ENCODE results near the gene CD3D.
A peak's percentile ranks its signal among the peaks of the same experiment; 100 is the strongest.

The CD3D gene

GRCh38 chr11:118358071-118358470, 15.6 kb upstream of the CD3D start:
- TF ChIP-seq JUND (IDR thresholded peaks at IDR 0.05; ENCODE audit: low read depth) = no peak
- DNase-seq (ENCODE audit: low read depth in 1 of 2, low spot score in 1 of 2) = no peak
- in situ Hi-C loops (cut with HindIII; ENCODE audit: low pct_unique_long_range_greater_than_20kb, low sequenced_read_pairs) = no loop called here

GRCh38 chr11:118353084-118353710, 10.7 kb upstream of the CD3D start:
- DNase-seq (ENCODE audit: low read depth in 1 of 2, low spot score in 1 of 2) = peak in 1 of 2 experiments; percentile 41
- no peak for TF ChIP-seq JUND (IDR thresholded peaks at IDR 0.05; ENCODE audit: low read depth)

GRCh38 chr11:118349475-118349874, 7.0 kb upstream of the CD3D start:
- no peak for DNase-seq (ENCODE audit: low read depth in 1 of 2, low spot score in 1 of 2)
- in situ Hi-C loops (cut with HindIII; ENCODE audit: low pct_unique_long_range_greater_than_20kb, low sequenced_read_pairs) = no loop called here
- TF ChIP-seq JUND (IDR thresholded peaks at IDR 0.05; ENCODE audit: low read depth) = no peak

More at GRCh38 chr11:118353084-118353710, 10.7 kb upstream of the CD3D start:
- in situ Hi-C loops (cut with HindIII; ENCODE audit: low pct_unique_long_range_greater_than_20kb, low sequenced_read_pairs) = no loop called here

- in situ Hi-C loops (cut with HindIII; ENCODE audit: low pct_unique_long_range_greater_than_20kb, low sequenced_read_pairs) = no loop called here
- DNase-seq (ENCODE audit: low read depth in 1 of 2, low spot score in 1 of 2) = no peak
Observed at GRCh38 chr11:118343981-118344515, 1.5 kb upstream of the CD3D start, which contains the start of gene CD3G. CD3G (plus strand) TSS chr11:118344344; CDS start chr11:118344424, 80 bp downstream.

GRCh38 chr11:118343248-118343647, 743 bp upstream of the CD3D start:
- no peak for DNase-seq (ENCODE audit: low read depth in 1 of 2, low spot score in 1 of 2)
- TF ChIP-seq JUND (IDR thresholded peaks at IDR 0.05; ENCODE audit: low read depth) = no peak
- in situ Hi-C loops (cut with HindIII; ENCODE audit: low pct_unique_long_range_greater_than_20kb, low sequenced_read_pairs) = no loop called here

More at GRCh38 chr11:118343981-118344515, 1.5 kb upstream of the CD3D start, which contains the start of gene CD3G:
- TF ChIP-seq JUND (IDR thresholded peaks at IDR 0.05; ENCODE audit: low read depth) = no peak

- DNase-seq (ENCODE audit: low read depth in 1 of 2, low spot score in 1 of 2) = peak; percentile 33 to 37
- in situ Hi-C loops (cut with HindIII; ENCODE audit: low pct_unique_long_range_greater_than_20kb, low sequenced_read_pairs) = no loop called here
- no peak for TF ChIP-seq JUND (IDR thresholded peaks at IDR 0.05; ENCODE audit: low read depth)
Observed at GRCh38 chr11:118341815-118342489, 553 bp downstream of the CD3D start.

- DNase-seq (ENCODE audit: low read depth in 1 of 2, low spot score in 1 of 2) = no peak
- in situ Hi-C loops (cut with HindIII; ENCODE audit: low pct_unique_long_range_greater_than_20kb, low sequenced_read_pairs) = no loop called here
- TF ChIP-seq JUND (IDR thresholded peaks at IDR 0.05; ENCODE audit: low read depth) = no peak
Observed at GRCh38 chr11:118341261-118341660, 1.2 kb downstream of the CD3D start.

GRCh38 chr11:118340449-118340848, 2.1 kb downstream of the CD3D start:
- in situ Hi-C loops (cut with HindIII; ENCODE audit: low pct_unique_long_range_greater_than_20kb, low sequenced_read_pairs) = no loop called here
- no peak for DNase-seq (ENCODE audit: low read depth in 1 of 2, low spot score in 1 of 2)
- no peak for TF ChIP-seq JUND (IDR thresholded peaks at IDR 0.05; ENCODE audit: low read depth)

GRCh38 chr11:118339281-118339961, 3.1 kb downstream of the CD3D start:
- no peak for TF ChIP-seq JUND (IDR thresholded peaks at IDR 0.05; ENCODE audit: low read depth)
- no peak for DNase-seq (ENCODE audit: low read depth in 1 of 2, low spot score in 1 of 2)
- in situ Hi-C loops (cut with HindIII; ENCODE audit: low pct_unique_long_range_greater_than_20kb, low sequenced_read_pairs) = no loop called here

GRCh38 chr11:118338637-118339061, 3.9 kb downstream of the CD3D start:
- DNase-seq (ENCODE audit: low read depth in 1 of 2, low spot score in 1 of 2) = no peak
- no peak for TF ChIP-seq JUND (IDR thresholded peaks at IDR 0.05; ENCODE audit: low read depth)
- in situ Hi-C loops (cut with HindIII; ENCODE audit: low pct_unique_long_range_greater_than_20kb, low sequenced_read_pairs) = no loop called here

- DNase-seq (ENCODE audit: low read depth in 1 of 2, low spot score in 1 of 2) = no peak
- in situ Hi-C loops (cut with HindIII; ENCODE audit: low pct_unique_long_range_greater_than_20kb, low sequenced_read_pairs) = no loop called here
- no peak for TF ChIP-seq JUND (IDR thresholded peaks at IDR 0.05; ENCODE audit: low read depth)
Observed at GRCh38 chr11:118334745-118335144, 7.8 kb downstream of the CD3D start.

- in situ Hi-C loops (cut with HindIII; ENCODE audit: low pct_unique_long_range_greater_than_20kb, low sequenced_read_pairs) = no loop called here
- TF ChIP-seq JUND (IDR thresholded peaks at IDR 0.05; ENCODE audit: low read depth) = no peak
- DNase-seq (ENCODE audit: low read depth in 1 of 2, low spot score in 1 of 2) = no peak
Observed at GRCh38 chr11:118328745-118329144, 13.8 kb downstream of the CD3D start.

- no peak for DNase-seq (ENCODE audit: low read depth in 1 of 2, low spot score in 1 of 2)
- in situ Hi-C loops (cut with HindIII; ENCODE audit: low pct_unique_long_range_greater_than_20kb, low sequenced_read_pairs) = no loop called here
- no peak for TF ChIP-seq JUND (IDR thresholded peaks at IDR 0.05; ENCODE audit: low read depth)
Observed at GRCh38 chr11:118325283-118325682, 17.2 kb downstream of the CD3D start.

Data from T47D (cell line).